ENCODE data around the gene TTC9.

Gene TTC9

DNA sequence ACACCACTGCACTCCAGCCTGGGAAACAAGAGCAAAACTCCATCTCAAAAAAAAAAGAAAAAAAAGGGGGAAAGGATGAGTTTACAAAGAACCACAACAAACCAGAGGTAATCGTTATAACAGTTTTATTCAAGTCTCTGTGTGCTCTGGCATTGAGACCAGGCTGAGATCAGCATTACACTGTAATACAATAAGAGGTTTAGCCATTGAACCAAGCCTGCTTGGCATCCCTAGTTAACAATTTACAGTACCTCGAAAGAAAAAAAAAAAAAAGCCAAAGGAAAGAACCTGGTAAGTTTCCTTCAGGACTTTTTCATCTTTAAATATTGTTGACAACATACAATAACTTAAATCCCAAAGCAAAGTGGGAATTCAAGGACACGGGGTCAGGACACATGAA lies 80.7 kb downstream of the TTC9 start:
- no peak for DNase-seq
- Histone ChIP-seq H3K4me3 (ENCODE audit: low read depth, low read length) (no peak overlapping the region), H3K9me3 (ENCODE audit: severe bottlenecking) (no peaks in the 10 kb centered on the region), H3K27me3 (ENCODE audit: insufficient read depth, low read depth, severe bottlenecking) (no peaks in the 10 kb centered on the region), H3K27ac (no peak overlapping the region), H3K36me3 (peaks cover 2% of the 10 kb centered on the region; the same call in 1 of the 2 replicates)
- TF ChIP-seq, protein P1, sequence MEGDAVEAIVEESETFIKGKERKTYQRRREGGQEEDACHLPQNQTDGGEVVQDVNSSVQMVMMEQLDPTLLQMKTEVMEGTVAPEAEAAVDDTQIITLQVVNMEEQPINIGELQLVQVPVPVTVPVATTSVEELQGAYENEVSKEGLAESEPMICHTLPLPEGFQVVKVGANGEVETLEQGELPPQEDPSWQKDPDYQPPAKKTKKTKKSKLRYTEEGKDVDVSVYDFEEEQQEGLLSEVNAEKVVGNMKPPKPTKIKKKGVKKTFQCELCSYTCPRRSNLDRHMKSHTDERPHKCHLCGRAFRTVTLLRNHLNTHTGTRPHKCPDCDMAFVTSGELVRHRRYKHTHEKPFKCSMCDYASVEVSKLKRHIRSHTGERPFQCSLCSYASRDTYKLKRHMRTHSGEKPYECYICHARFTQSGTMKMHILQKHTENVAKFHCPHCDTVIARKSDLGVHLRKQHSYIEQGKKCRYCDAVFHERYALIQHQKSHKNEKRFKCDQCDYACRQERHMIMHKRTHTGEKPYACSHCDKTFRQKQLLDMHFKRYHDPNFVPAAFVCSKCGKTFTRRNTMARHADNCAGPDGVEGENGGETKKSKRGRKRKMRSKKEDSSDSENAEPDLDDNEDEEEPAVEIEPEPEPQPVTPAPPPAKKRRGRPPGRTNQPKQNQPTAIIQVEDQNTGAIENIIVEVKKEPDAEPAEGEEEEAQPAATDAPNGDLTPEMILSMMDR (IDR thresholded peaks at IDR 0.05; ENCODE audit: low read depth, low read length) = no peak

DNA sequence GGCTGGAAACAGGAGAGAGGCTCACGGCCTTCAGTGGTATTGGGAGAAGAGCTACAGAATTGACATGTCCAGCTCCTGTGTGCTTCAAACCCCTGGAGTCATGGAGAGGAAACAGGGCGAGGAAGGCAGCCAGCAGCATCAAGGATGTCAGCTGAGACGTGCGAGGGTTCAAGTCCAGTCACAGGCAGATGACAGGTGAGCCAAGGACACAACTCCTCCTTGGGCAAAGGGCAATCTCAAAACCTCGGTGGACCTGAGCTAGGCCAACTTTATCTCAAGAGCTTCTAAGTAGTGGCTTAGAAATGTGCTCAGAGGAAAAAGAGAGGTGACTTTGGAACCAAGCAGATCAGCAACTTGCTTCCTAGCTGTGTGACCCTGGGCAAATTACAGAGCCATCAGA lies 81.6 kb downstream of the TTC9 start:
- H3K4me3 ChIP-seq (ENCODE audit: low read depth, low read length) = no peak overlapping the region
- H3K27me3 ChIP-seq (ENCODE audit: insufficient read depth, low read depth, severe bottlenecking) = no peaks in the 10 kb centered on the region
- TF ChIP-seq, protein P1 (IDR thresholded peaks at IDR 0.05; ENCODE audit: low read depth, low read length) = no peak
- no peak overlapping the region for H3K27ac ChIP-seq
- peaks cover 2% of the 10 kb centered on the region; the same call in 1 of the 2 replicates for H3K36me3 ChIP-seq
- DNase-seq = no peak
- no peaks in the 10 kb centered on the region for H3K9me3 ChIP-seq (ENCODE audit: severe bottlenecking)

DNA sequence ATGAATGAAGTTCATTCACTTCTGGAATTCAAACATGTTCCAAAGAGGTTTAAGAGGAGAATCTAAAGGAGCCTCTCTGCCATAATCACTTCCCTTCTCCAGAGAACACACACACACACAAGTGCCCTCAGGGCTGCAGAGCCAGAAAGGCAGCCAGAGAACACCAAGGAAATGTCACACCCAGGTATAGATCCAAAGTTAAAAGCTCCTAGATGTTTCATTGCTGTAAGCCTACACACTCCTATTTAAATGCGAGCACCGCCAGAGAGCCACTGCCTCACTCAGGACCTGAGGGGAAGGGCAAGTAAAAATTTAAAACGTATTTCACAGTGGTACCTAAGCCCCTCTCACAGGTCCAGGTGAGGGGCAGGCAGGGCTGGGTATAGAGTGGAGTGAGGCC lies 82.4 kb downstream of the TTC9 start:
- TF ChIP-seq, protein P1 (IDR thresholded peaks at IDR 0.05; ENCODE audit: low read depth, low read length) = no peak
- H3K27me3 ChIP-seq (ENCODE audit: insufficient read depth, low read depth, severe bottlenecking) = no peaks in the 10 kb centered on the region
- no peak overlapping the region for H3K27ac ChIP-seq
- H3K4me3 ChIP-seq (ENCODE audit: low read depth, low read length) = no peak overlapping the region
- H3K9me3 ChIP-seq (ENCODE audit: severe bottlenecking) = no peaks in the 10 kb centered on the region
- no peak for DNase-seq
- peaks cover 5% of the 10 kb centered on the region; the same call in 1 of the 2 replicates for H3K36me3 ChIP-seq

DNA sequence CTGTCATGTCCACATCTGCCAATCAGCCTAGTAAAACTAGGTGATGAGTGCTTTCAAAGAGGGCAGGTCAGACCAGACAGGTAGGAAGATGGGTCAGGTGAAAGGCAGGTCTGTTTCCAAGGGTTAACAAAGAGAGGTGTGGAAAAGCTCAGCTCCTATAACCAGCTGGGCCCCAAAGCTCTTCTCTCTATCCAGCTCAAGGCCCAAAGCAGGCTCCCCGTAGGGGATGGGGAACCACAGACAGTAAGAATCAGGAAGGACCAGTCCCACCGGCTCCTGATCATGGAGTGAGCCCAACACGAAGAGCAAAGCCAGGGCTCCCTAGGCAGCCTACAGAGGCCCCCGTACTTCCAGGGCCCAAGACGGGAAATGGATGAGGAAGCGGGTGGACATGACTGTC lies 83.2 kb downstream of the TTC9 start:
- H3K36me3 ChIP-seq = peaks cover 10% of the 10 kb centered on the region; the same call in 1 of the 2 replicates
- no peak overlapping the region for H3K27ac ChIP-seq
- no peak overlapping the region for H3K4me3 ChIP-seq (ENCODE audit: low read depth, low read length)
- DNase-seq = no peak
- no peaks in the 10 kb centered on the region for H3K27me3 ChIP-seq (ENCODE audit: insufficient read depth, low read depth, severe bottlenecking)
- TF ChIP-seq, protein P1 (IDR thresholded peaks at IDR 0.05; ENCODE audit: low read depth, low read length) = no peak
- no peaks in the 10 kb centered on the region for H3K9me3 ChIP-seq (ENCODE audit: severe bottlenecking)
